ENCODE data around the gene NRP1.

Gene NRP1

DNA sequence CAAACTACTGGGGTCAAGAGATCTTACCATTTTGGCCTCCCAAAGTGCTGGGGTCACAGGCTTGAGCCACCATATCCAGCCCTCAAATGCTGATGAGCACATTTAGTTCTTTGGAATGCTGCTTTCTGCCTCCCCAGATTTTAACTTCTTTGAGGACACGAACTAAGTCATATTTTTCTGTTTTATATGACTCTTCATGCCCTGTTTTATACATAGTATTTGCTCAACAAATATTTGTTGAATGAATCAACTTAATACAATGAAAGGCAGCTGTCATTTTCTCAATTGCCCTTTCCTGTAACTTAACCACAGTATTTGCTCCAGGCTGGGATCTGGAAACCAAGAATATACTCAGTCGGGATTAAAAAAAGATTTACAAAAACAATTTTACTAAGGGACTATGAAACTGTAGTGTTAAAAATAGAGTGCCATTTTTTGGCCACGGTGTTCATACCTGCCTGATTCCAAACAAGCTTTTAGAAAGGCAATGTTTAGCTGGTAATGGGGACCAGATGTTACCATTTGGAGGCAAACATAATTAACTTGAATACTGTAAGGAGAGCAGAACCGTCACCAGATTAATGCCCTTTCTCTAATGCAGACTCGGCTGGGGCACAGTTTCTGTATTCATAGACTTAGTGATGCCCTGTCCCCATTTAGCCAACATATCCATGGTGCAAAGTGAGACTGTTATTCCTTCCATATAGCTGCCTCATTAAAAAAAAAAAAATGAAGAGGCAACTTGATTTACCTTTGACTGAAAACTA, 117.6 kb downstream of the NRP1 start:
- TF ChIP-seq, protein P1, sequence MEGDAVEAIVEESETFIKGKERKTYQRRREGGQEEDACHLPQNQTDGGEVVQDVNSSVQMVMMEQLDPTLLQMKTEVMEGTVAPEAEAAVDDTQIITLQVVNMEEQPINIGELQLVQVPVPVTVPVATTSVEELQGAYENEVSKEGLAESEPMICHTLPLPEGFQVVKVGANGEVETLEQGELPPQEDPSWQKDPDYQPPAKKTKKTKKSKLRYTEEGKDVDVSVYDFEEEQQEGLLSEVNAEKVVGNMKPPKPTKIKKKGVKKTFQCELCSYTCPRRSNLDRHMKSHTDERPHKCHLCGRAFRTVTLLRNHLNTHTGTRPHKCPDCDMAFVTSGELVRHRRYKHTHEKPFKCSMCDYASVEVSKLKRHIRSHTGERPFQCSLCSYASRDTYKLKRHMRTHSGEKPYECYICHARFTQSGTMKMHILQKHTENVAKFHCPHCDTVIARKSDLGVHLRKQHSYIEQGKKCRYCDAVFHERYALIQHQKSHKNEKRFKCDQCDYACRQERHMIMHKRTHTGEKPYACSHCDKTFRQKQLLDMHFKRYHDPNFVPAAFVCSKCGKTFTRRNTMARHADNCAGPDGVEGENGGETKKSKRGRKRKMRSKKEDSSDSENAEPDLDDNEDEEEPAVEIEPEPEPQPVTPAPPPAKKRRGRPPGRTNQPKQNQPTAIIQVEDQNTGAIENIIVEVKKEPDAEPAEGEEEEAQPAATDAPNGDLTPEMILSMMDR (conservative IDR thresholded peaks at IDR 0.05; ENCODE audit: low read length), result no peak
- H3K4me3 ChIP-seq (ENCODE audit: low read length), result no peak overlapping the region
- DNase-seq (ENCODE audit: low read depth), result peak; percentile 86

DNA sequence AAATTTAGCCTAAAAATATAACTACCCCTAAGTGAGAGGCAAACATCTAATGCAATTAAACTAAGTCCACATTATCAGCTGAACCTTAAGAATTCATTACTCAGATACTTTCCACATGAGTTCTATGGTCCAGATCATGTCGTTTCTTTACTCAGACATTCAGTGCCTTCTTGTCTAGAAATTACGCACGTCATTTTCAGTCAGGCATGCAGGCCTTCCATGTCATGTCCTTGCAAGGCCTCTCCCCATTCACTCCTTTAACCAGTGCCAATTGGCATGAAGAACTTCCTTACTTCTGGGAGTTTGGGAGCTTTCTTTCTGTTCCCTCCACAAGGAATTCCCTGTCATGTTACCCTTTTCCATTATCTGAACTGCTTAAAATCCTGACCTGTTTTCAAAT, 118.8 kb downstream of the NRP1 start:
- TF ChIP-seq, protein P1 (conservative IDR thresholded peaks at IDR 0.05; ENCODE audit: low read length), result no peak

GRCh38 chr10:33215154-33215553, 119.3 kb downstream of the NRP1 start:
- TF ChIP-seq, protein P1 (conservative IDR thresholded peaks at IDR 0.05; ENCODE audit: low read length), result no peak
- DNase-seq (ENCODE audit: low read depth), result peak; percentile 85
- no peak overlapping the region for H3K4me3 ChIP-seq (ENCODE audit: low read length)

More for the DNA sequence above, 118.8 kb downstream of the NRP1 start:
- DNase-seq (ENCODE audit: low read depth), result peak; percentile 68
- no peak overlapping the region for H3K4me3 ChIP-seq (ENCODE audit: low read length)

- no peak overlapping the region for H3K4me3 ChIP-seq (ENCODE audit: low read length)
- DNase-seq (ENCODE audit: low read depth), result no peak
- TF ChIP-seq, protein P1 (conservative IDR thresholded peaks at IDR 0.05; ENCODE audit: low read length), result no peak
Measured at GRCh38 chr10:33214174-33214573, 120.3 kb downstream of the NRP1 start.

GRCh38 chr10:33212061-33212748, 122.3 kb downstream of the NRP1 start:
- no peak overlapping the region for H3K4me3 ChIP-seq (ENCODE audit: low read length)
- DNase-seq (ENCODE audit: low read depth), result peak; percentile 73
- TF ChIP-seq, protein P1 (conservative IDR thresholded peaks at IDR 0.05; ENCODE audit: low read length), result no peak

- peak; percentile 97 for DNase-seq (ENCODE audit: low read depth)
- no peak overlapping the region for H3K4me3 ChIP-seq (ENCODE audit: low read length)
- TF ChIP-seq, protein P1 (conservative IDR thresholded peaks at IDR 0.05; ENCODE audit: low read length), result no peak
Measured at GRCh38 chr10:33211106-33211878, 123.2 kb downstream of the NRP1 start.
